Lung (tissue), 12 donors: Measurements from ENCODE around the gene ODAD2. TPM values are rescaled to one million over a fixed set of nuclear protein-coding genes. Genes with fewer than 3 reads are reported as not detected.
A peak's percentile ranks its signal among the peaks of the same experiment; 100 is the strongest.

Source experiments
- ATAC-seq: fragments of 200-7000 bp; cut with Tn5 transposase; one replicate; pipeline ENCODE4 v1.9.1; 2020; ENCODE audit warnings: moderate number of reproducible peaks; ENCODE audit not compliant: insufficient read depth, low FRiP score
- DNase-seq, 3 donors: peaks; one replicate each; pipeline ENCODE4 v3.0.0-alpha.2; 2013 to 2017
- H3K27ac ChIP-seq, 2 donors: one replicate each; pipeline ENCODE4 v1.5.1; 2013; ENCODE audit warnings: mild to moderate bottlenecking in 2 of 2, moderate library complexity in 2 of 2, control low read depth in 1 of 2, inconsistent platforms in 1 of 2, low read depth in 1 of 2, low read length in 1 of 2
- H3K27me3 ChIP-seq, 3 donors: one replicate each; pipeline ENCODE4 v1.5.1; 2013; ENCODE audit warnings: low read length in 2 of 3; ENCODE audit not compliant: control insufficient read depth in 3 of 3, insufficient read depth in 3 of 3
- H3K36me3 ChIP-seq, 4 donors: one replicate each; pipeline ENCODE4 v1.5.1; 2013; ENCODE audit warnings: low read length in 4 of 4, mild to moderate bottlenecking in 1 of 4, moderate library complexity in 1 of 4; ENCODE audit not compliant: control insufficient read depth in 4 of 4, insufficient read depth in 4 of 4
- H3K4me1 ChIP-seq, 5 donors: one replicate each; pipeline ENCODE4 v1.5.1; 2013; ENCODE audit warnings: low read length in 5 of 5, mild to moderate bottlenecking in 2 of 5, moderate library complexity in 1 of 5; ENCODE audit not compliant: control insufficient read depth in 5 of 5, insufficient read depth in 5 of 5
- H3K4me3 ChIP-seq: one replicate; pipeline ENCODE4 v1.5.1; 2013; ENCODE audit warnings: mild to moderate bottlenecking, control low read depth, moderate library complexity
- H3K9ac ChIP-seq, 2 donors: one replicate each; pipeline ENCODE4 v1.5.1; 2013; ENCODE audit warnings: low read length in 2 of 2, control low read depth in 1 of 2; ENCODE audit not compliant: insufficient read depth in 1 of 2
- H3K9me3 ChIP-seq, 4 donors: one replicate each; pipeline ENCODE4 v1.5.1; 2013; ENCODE audit warnings: low read length in 3 of 4, mild to moderate bottlenecking in 1 of 4, moderate library complexity in 1 of 4; ENCODE audit not compliant: control insufficient read depth in 4 of 4, insufficient read depth in 3 of 4
- CTCF ChIP-seq: IDR thresholded peaks from 2 replicates; pipeline ENCODE4 v1.5.1; 2012; ENCODE audit warnings: mild to moderate bottlenecking; ENCODE audit errors: control extremely low read depth, extremely low read depth
- WGBS, 2 donors: extraction: QIAGEN DNeasy Blood & Tissue Kit; methylation state at CpG; one replicate each; pipeline ENCODE4 v1.1.7; 2013; 5-methylcytosine and 5-hydroxymethylcytosine counted together
- polyA plus RNA-seq, 2 donors: library from polyadenylated mRNA; stranded (reverse); fragments of 200-250 nt; gene quantifications; one replicate each; pipeline ENCODE4 v1.2.1, GENCODE V29; 2013
- total RNA-seq, 2 donors: library from RNA; depleted of rRNA in 1 of 2; stranded (reverse); fragments of >200 nt in 1 of 2; gene quantifications; one replicate each; pipeline ENCODE4 v1.2.1, GENCODE V29; 2014 to 2021
- donor health status: control.
- donor health status: control.
- donor health status: Bipolar disorder and iron deficiency.
- donor health status: healthy.
- donor health status: DM: yes; HTN: yes; CAD: no.

ODAD2 gene
- total and polyA plus RNA-seq, 4 donors: 1.8 to 16.6 (median 7.6) TPM

GRCh38 chr10:27844223-27844622 is 154.7 kb downstream of the ODAD2 start:
- H3K4me3 ChIP-seq: no peak overlapping the region
- H3K27ac ChIP-seq: no peak overlapping the region
- no peaks in the 10 kb centered on the region for H3K27me3 ChIP-seq
- no peak for DNase-seq
- H3K9me3 ChIP-seq: no peaks in the 10 kb centered on the region
- ATAC-seq: no peak
- 35 to 64% methylated on average over 1 of the region's 1 CpG for WGBS, 2 donors
- H3K9ac ChIP-seq: no peak overlapping the region
- H3K4me1 ChIP-seq: no peaks in the 10 kb centered on the region
- no peak for TF ChIP-seq CTCF
- no peaks in the 10 kb centered on the region for H3K36me3 ChIP-seq

- 80 to 92% methylated on average over 8 of the region's 8 CpGs for WGBS, 2 donors
- Histone ChIP-seq H3K9me3 (no peaks in the 10 kb centered on the region), H3K27me3 (no peaks in the 10 kb centered on the region), H3K27ac (no peak overlapping the region), H3K9ac (no peak overlapping the region), H3K4me3 (no peak overlapping the region), H3K36me3 (no peaks in the 10 kb centered on the region), H3K4me1 (peaks cover 0 to 10% (median 0%) of the 10 kb centered on the region in 5 donors)
- TF ChIP-seq CTCF: no peak
- DNase-seq: no peak
- no peak for ATAC-seq
These were observed 160.0 kb downstream of the ODAD2 start for GRCh38 chr10:27838901-27839300.

- no peak overlapping the region for H3K27ac ChIP-seq
- H3K9ac ChIP-seq: no peak overlapping the region
- peak in 2 of 3 donors; percentile 39 to 45 for DNase-seq
- H3K36me3 ChIP-seq: no peaks in the 10 kb centered on the region
- H3K27me3 ChIP-seq: no peaks in the 10 kb centered on the region
- H3K4me3 ChIP-seq: no peak overlapping the region
- WGBS, 2 donors: 56 to 72% methylated on average over 4 of the region's 4 CpGs
- H3K4me1 ChIP-seq: peaks cover 0 to 10% (median 0%) of the 10 kb centered on the region in 5 donors
- TF ChIP-seq CTCF: no peak
- ATAC-seq: no peak
- no peaks in the 10 kb centered on the region for H3K9me3 ChIP-seq
These were observed 160.5 kb downstream of the ODAD2 start for GRCh38 chr10:27838361-27838760.

GRCh38 chr10:27834476-27834875 is 164.4 kb downstream of the ODAD2 start:
- no peak for DNase-seq
- no peak overlapping the region for H3K27ac ChIP-seq

More at GRCh38 chr10:27834476-27834875, 164.4 kb downstream of the ODAD2 start:
- no peaks in the 10 kb centered on the region for H3K36me3 ChIP-seq
- peaks cover 0 to 2% (median 0%) of the 10 kb centered on the region in 4 donors for H3K9me3 ChIP-seq
- H3K4me1 ChIP-seq: peaks cover 0 to 10% (median 0%) of the 10 kb centered on the region in 5 donors
- no peak overlapping the region for H3K4me3 ChIP-seq
- H3K9ac ChIP-seq: no peak overlapping the region
- WGBS, 2 donors: 69 to 70% methylated on average over 3 of the region's 3 CpGs
- no peak for TF ChIP-seq CTCF
- no peaks in the 10 kb centered on the region for H3K27me3 ChIP-seq
- no peak for ATAC-seq
